Fibroblast of skin of scalp (primary cell): ENCODE measurements around the gene CPZ. TPM values are rescaled to one million over a fixed set of nuclear protein-coding genes. Genes with fewer than 3 reads are reported as not detected.

ENCODE experiments used
- DNase-seq: peaks from one replicate; pipeline ENCODE4 v3.0.0-alpha.2; 2013
- polyA plus RNA-seq, 2 experiments: library from polyadenylated mRNA; unstranded; fragments of 120-200 nt; gene quantifications; one replicate each; pipeline ENCODE4 v1.2.1, GENCODE V29; 2013; ENCODE audit not compliant: insufficient read length in 2 of 2

The CPZ gene
- polyA plus RNA-seq (2013, experiment 1 of 2; ENCODE audit: insufficient read length): 105 TPM
- polyA plus RNA-seq (2013, experiment 2 of 2; ENCODE audit: insufficient read length): 97.9 TPM

- peak; percentile 72 for DNase-seq
Measured at GRCh38 chr4:8592366-8593263, at the start of gene CPZ. Gene CPZ (plus strand): TSS chr4:8592765. CDS start chr4:8592834, 69 bp downstream.

DNA sequence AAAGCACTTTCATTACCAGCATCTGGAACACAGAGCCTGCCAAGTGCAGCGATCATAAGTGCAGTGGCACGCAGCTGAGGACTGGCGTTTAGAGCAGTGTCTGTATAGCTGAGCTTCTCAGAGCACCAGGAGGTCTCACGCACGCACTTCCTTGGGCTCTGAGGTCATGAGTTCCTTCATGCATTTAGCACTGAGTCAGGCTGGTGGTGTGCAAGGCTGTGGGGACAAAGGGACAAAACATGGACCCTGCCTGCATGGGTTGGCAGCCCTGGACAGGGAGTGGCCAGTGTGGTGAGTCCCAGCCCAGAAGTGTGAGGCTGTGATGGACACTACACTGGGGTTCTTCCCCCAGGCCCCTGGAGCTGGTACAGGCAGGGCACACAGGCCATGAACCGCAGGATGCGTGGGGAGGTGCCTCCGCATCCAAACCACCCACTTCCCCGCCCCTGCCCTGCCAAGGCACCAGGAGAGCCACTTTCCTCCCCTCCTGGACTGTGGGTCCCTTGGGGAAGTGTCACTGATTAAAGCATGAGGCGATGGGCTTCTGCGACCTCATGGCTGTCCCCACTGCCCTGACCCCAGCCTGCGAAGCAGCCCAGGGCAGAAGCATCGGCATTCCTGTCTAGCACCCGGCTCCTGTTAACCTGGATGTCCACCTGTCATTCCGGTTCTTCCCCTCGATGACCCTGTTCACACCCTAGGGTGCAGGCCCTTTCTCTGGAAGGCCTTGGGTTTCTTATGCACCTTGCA lies 49.6 kb upstream of the CPZ start:
- DNase-seq: peak; percentile 77

DNA sequence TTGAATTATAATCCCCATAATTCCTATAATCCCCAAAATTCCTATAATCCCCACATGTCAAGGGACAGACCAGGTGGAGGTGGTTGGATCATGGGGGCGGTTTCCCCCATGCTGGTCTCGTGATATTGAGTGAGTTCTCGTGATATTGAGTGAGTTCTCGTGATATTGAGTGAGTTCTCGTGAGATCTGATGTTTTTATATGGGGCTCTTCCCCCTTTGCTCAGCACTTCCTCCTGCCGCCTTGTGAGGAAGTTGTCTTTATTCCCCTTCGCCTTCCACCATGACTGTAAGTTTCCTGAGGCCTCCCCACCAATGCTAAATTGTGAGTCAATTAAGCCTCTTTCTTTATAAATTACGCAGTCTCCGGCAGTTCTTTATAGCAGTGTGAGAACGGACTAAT lies 48.9 kb upstream of the CPZ start:
- DNase-seq: no peak

DNA sequence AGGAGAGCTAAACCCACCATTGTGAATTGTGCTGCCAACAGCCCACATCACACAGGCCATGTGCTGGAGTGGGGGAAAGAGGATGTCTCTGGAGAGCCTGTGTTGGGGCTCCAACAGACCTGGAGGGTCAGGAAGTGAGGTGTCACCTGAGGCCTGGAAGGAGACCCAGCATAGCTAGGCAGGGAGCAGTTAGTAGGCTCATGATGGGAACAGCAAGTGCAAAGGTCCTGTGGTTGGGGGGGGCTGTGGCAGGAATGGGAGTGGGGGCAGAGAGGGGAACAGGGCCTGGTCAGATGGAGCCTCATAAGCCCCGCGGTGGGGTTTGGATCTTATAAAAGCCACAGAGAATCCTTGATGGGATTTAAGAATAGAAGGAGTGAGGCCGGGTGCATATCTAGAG lies 48.3 kb upstream of the CPZ start:
- no peak for DNase-seq

- DNase-seq: peak; percentile 78
Measured at GRCh38 chr4:8544741-8545438, 47.7 kb upstream of the CPZ start.

DNA sequence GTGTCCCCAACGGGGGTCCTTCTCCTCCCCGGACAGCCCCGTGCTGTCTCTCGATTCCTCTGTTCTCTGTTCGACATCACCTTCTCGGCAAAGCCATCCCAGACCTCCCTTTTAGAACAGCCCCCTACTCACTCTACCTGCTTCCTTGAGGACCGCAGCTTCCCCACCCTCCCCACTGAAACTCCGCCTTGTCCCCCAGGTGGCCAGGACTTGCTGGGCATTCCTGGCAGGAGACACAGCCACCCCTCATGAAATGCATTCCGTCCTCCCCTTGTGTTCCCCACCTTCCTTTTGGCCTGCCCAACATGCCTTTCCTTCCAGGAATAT lies 47.2 kb upstream of the CPZ start:
- no peak for DNase-seq

DNA sequence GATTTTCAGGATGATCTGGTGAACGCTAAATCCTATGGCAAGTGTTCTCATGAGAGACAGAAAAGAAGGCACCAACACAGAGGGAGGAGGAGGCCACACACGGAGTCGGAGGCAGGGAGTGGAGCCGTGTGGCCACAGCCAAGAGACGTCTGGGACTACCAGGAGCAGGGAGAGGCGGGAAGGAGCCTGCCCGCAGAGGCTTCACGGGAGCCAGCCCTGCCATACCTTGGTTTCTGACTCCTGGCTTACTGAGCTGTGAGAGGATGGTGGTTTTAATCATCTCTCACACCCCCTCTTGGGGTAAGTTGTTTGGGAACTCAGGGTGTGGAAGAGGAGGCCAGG lies 45.8 kb upstream of the CPZ start:
- no peak for DNase-seq

- DNase-seq: peak; percentile 71
Measured at GRCh38 chr4:8547108-8547911, 45.3 kb upstream of the CPZ start.

DNA sequence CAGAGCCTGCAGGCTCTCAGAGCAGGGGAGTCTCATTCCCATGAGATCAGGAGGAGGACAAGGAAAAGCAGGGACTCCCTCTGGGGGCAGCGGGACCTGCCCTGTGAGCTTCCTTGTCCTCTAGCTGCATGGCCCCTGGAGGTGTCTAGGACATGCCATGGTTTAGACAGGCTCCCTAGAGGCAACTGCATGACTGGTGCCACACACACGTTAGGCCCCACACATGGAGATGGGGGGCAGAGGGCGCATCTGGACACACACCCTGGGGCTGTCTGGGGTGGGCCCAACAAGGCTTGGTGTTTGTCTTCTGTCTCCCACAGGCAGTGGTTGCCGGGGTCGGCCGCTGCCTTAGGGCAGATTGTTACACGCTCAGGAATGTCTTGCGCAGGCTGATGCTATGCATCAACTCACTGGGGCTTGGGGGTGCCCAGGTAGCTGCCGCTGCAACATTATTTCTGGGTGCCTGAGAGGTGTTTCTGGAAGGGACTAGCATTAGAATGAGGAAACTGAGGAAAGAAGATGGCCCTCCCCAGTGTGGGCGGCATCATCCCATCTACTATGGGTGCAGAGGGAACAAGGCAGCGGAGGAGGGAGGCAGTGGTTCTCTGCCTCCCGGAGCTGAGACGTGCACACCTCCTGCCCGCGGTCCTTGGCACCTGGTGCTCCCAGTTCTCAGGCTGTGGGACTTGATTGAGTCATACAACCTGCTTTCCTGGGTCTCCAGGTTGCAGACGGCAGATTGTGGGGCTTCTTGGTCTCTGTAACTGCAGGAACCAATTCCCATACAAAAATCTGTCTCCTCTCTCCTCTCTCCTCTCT lies 44.4 kb upstream of the CPZ start:
- DNase-seq: no peak

DNA sequence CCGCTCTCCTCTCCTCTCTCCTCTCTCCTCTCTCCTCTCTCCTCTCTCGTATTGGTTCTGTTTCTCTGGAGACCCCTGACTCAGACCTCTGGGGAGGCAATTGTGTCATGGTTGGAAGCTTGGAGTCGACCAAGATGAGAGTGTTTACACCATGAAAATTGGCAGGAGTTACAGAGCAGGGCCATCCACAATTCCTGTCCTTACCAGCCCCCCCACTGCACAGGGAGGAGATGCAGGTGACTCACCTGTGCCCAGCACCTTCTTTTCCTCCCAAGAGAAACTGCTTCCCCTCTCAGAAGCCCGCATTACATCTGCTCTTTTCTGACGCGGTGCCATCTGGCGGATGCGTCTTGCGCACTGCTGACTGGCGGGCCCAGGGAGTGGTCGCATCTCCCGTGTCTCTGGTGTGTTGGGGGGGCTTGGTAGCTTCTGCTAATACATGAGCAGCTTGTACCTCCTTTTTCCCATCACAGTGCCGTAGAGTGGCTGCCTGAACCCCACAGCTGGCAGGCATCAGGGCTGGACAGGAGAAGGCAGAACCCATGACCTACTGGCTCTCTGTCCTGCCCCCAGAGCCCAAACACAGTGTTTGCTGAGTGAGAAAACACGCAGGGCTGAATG lies 43.7 kb upstream of the CPZ start:
- DNase-seq: no peak

GRCh38 chr4:8549352-8549931 lies 43.1 kb upstream of the CPZ start:
- no peak for DNase-seq

- DNase-seq: no peak
Measured at GRCh38 chr4:8550691-8551090, 41.9 kb upstream of the CPZ start.

DNA sequence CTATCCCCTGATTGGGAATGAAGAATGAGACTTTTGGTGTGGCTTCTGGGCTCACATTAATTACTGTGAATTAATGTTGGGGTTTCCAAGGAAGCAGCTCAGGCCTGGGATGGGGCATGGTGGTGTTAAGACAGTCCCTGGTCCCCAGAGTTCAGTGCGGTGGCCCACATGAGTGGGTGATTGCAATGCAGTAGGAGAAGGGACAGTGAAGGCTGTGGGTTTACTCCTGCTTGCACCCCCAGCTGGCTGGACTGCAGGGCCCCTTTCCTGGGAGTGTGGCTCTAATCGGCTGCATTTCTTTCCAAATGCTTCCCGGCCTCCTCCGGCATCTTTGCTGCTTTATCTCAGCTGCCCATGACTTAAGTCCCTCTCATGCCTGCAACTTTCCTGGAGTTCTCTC lies 40.5 kb upstream of the CPZ start:
- DNase-seq: no peak

GRCh38 chr4:8552581-8553205 lies 39.9 kb upstream of the CPZ start:
- DNase-seq: no peak

DNA sequence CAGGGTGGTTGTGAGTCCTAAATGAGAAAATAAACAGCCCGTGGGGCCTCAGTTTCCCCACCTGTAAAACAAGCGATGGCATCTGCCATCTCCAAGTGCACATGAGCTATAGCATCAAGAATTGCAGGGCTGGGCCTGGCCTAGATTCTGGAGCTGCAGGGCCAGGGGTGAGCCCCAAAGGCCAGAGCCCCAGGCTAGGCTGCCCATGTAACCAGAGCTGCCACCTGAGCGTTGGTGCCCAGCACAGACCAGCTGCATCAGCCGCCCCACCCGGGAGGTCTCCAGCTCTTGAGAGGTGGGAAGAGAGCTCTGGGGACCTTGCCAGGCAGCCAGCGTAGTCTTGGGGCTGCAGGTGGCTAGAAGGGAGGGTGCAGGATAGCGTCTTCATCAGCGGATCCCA lies 39.3 kb upstream of the CPZ start:
- DNase-seq: no peak

GRCh38 chr4:8553991-8554405 lies 38.6 kb upstream of the CPZ start:
- no peak for DNase-seq

GRCh38 chr4:8554555-8555100 lies 37.9 kb upstream of the CPZ start:
- DNase-seq: no peak

GRCh38 chr4:8555716-8556115 lies 36.8 kb upstream of the CPZ start:
- no peak for DNase-seq

GRCh38 chr4:8556341-8557150 lies 36.0 kb upstream of the CPZ start:
- peak; percentile 67 for DNase-seq
